Measurements from ENCODE around the gene GRB10. TPM values are rescaled to one million over a fixed set of nuclear protein-coding genes. Genes with fewer than 3 reads are reported as not detected.
A peak's percentile ranks its signal among the peaks of the same experiment; 100 is the strongest.

GRB10 gene
- total and polyA plus RNA-seq, 4 donors, result 42.2 to 50.6 (median 50.0) TPM

GRCh38 chr7:50821457-50822008, 38.8 kb upstream of the GRB10 start:
- WGBS (ENCODE audit: insufficient coverage), result 69% methylated on average over 11 of the region's 11 CpGs
- H3K36me3 ChIP-seq (ENCODE audit: control insufficient read depth, insufficient read depth, low read length), result no peaks in the 10 kb centered on the region
- H3K27ac ChIP-seq (ENCODE audit: low read depth, low read length), result no peak overlapping the region
- no peak for DNase-seq (ENCODE audit: low read depth in 4 of 6, low spot score in 6 of 6)
- no peaks in the 10 kb centered on the region for H3K4me1 ChIP-seq (ENCODE audit: control insufficient read depth, insufficient read depth, low read length)
- no peaks in the 10 kb centered on the region for H3K27me3 ChIP-seq (ENCODE audit: control insufficient read depth, insufficient read depth, low read length)
- H3K9me3 ChIP-seq (ENCODE audit: control insufficient read depth, insufficient read depth, low read length), result no peaks in the 10 kb centered on the region
- H3K4me3 ChIP-seq (ENCODE audit: low read depth, low read length), result no peak overlapping the region

- Histone ChIP-seq H3K27ac (ENCODE audit: low read depth, low read length) (no peak overlapping the region), H3K27me3 (ENCODE audit: control insufficient read depth, insufficient read depth, low read length) (no peaks in the 10 kb centered on the region), H3K4me3 (ENCODE audit: low read depth, low read length) (no peak overlapping the region), H3K4me1 (ENCODE audit: control insufficient read depth, insufficient read depth, low read length) (no peaks in the 10 kb centered on the region), H3K9me3 (ENCODE audit: control insufficient read depth, insufficient read depth, low read length) (no peaks in the 10 kb centered on the region), H3K36me3 (ENCODE audit: control insufficient read depth, insufficient read depth, low read length) (no peaks in the 10 kb centered on the region)
- DNase-seq (ENCODE audit: low read depth in 4 of 6, low spot score in 6 of 6), result peak in 1 of 6 donors; percentile 27
- 91% methylated on average over 4 of the region's 6 CpGs for WGBS (ENCODE audit: insufficient coverage)
These were observed 35.6 kb upstream of the GRB10 start for GRCh38 chr7:50818324-50818723.

- no peaks in the 10 kb centered on the region for H3K27me3 ChIP-seq (ENCODE audit: control insufficient read depth, insufficient read depth, low read length)
- no peak for DNase-seq (ENCODE audit: low read depth in 4 of 6, low spot score in 6 of 6)
- no peaks in the 10 kb centered on the region for H3K4me1 ChIP-seq (ENCODE audit: control insufficient read depth, insufficient read depth, low read length)
- no CpG with 5 or more reads among the region's 1 CpG for WGBS (ENCODE audit: insufficient coverage)
- no peaks in the 10 kb centered on the region for H3K9me3 ChIP-seq (ENCODE audit: control insufficient read depth, insufficient read depth, low read length)
- no peak overlapping the region for H3K27ac ChIP-seq (ENCODE audit: low read depth, low read length)
- no peaks in the 10 kb centered on the region for H3K36me3 ChIP-seq (ENCODE audit: control insufficient read depth, insufficient read depth, low read length)
- no peak overlapping the region for H3K4me3 ChIP-seq (ENCODE audit: low read depth, low read length)
These were observed 34.9 kb upstream of the GRB10 start for GRCh38 chr7:50817561-50817960.

- H3K9me3 ChIP-seq (ENCODE audit: control insufficient read depth, insufficient read depth, low read length), result no peaks in the 10 kb centered on the region
- no CpG with 5 or more reads among the region's 3 CpGs for WGBS (ENCODE audit: insufficient coverage)
These were observed 32.4 kb upstream of the GRB10 start for GRCh38 chr7:50815138-50815537.

GRCh38 chr7:50814166-50814565, 31.5 kb upstream of the GRB10 start:
- 36% methylated on average over 3 of the region's 3 CpGs for WGBS (ENCODE audit: insufficient coverage)
- Histone ChIP-seq H3K27me3 (ENCODE audit: control insufficient read depth, insufficient read depth, low read length) (no peaks in the 10 kb centered on the region), H3K9me3 (ENCODE audit: control insufficient read depth, insufficient read depth, low read length) (no peaks in the 10 kb centered on the region), H3K36me3 (ENCODE audit: control insufficient read depth, insufficient read depth, low read length) (no peaks in the 10 kb centered on the region), H3K4me3 (ENCODE audit: low read depth, low read length) (no peak overlapping the region), H3K4me1 (ENCODE audit: control insufficient read depth, insufficient read depth, low read length) (no peaks in the 10 kb centered on the region), H3K27ac (ENCODE audit: low read depth, low read length) (no peak overlapping the region)
- DNase-seq (ENCODE audit: low read depth in 4 of 6, low spot score in 6 of 6), result no peak

More at GRCh38 chr7:50815138-50815537, 32.4 kb upstream of the GRB10 start:
- Histone ChIP-seq H3K4me1 (ENCODE audit: control insufficient read depth, insufficient read depth, low read length) (no peaks in the 10 kb centered on the region), H3K27me3 (ENCODE audit: control insufficient read depth, insufficient read depth, low read length) (no peaks in the 10 kb centered on the region), H3K36me3 (ENCODE audit: control insufficient read depth, insufficient read depth, low read length) (no peaks in the 10 kb centered on the region), H3K4me3 (ENCODE audit: low read depth, low read length) (no peak overlapping the region), H3K27ac (ENCODE audit: low read depth, low read length) (no peak overlapping the region)
- no peak for DNase-seq (ENCODE audit: low read depth in 4 of 6, low spot score in 6 of 6)

GRCh38 chr7:50812841-50813475, 30.3 kb upstream of the GRB10 start:
- DNase-seq (ENCODE audit: low read depth in 4 of 6, low spot score in 6 of 6), result peak in 1 of 6 donors; percentile 56
- H3K36me3 ChIP-seq (ENCODE audit: control insufficient read depth, insufficient read depth, low read length), result no peaks in the 10 kb centered on the region
- H3K9me3 ChIP-seq (ENCODE audit: control insufficient read depth, insufficient read depth, low read length), result no peaks in the 10 kb centered on the region
- H3K27ac ChIP-seq (ENCODE audit: low read depth, low read length), result no peak overlapping the region
- no peak overlapping the region for H3K4me3 ChIP-seq (ENCODE audit: low read depth, low read length)
- no peaks in the 10 kb centered on the region for H3K27me3 ChIP-seq (ENCODE audit: control insufficient read depth, insufficient read depth, low read length)
- H3K4me1 ChIP-seq (ENCODE audit: control insufficient read depth, insufficient read depth, low read length), result no peaks in the 10 kb centered on the region
- 90% methylated on average over 1 of the region's 1 CpG for WGBS (ENCODE audit: insufficient coverage)

- H3K4me1 ChIP-seq (ENCODE audit: control insufficient read depth, insufficient read depth, low read length), result no peaks in the 10 kb centered on the region
- WGBS (ENCODE audit: insufficient coverage), result 60% methylated on average over 4 of the region's 6 CpGs
- no peaks in the 10 kb centered on the region for H3K27me3 ChIP-seq (ENCODE audit: control insufficient read depth, insufficient read depth, low read length)
- no peaks in the 10 kb centered on the region for H3K9me3 ChIP-seq (ENCODE audit: control insufficient read depth, insufficient read depth, low read length)
- no peak overlapping the region for H3K27ac ChIP-seq (ENCODE audit: low read depth, low read length)
- H3K4me3 ChIP-seq (ENCODE audit: low read depth, low read length), result no peak overlapping the region
- H3K36me3 ChIP-seq (ENCODE audit: control insufficient read depth, insufficient read depth, low read length), result no peaks in the 10 kb centered on the region
- no peak for DNase-seq (ENCODE audit: low read depth in 4 of 6, low spot score in 6 of 6)
These were observed 29.4 kb upstream of the GRB10 start for GRCh38 chr7:50812094-50812493.

GRCh38 chr7:50808282-50808888, 25.7 kb upstream of the GRB10 start:
- 90% methylated on average over 14 of the region's 14 CpGs for WGBS (ENCODE audit: insufficient coverage)
- no peak for DNase-seq (ENCODE audit: low read depth in 4 of 6, low spot score in 6 of 6)
- no peaks in the 10 kb centered on the region for H3K9me3 ChIP-seq (ENCODE audit: control insufficient read depth, insufficient read depth, low read length)
- H3K36me3 ChIP-seq (ENCODE audit: control insufficient read depth, insufficient read depth, low read length), result no peaks in the 10 kb centered on the region
- H3K27me3 ChIP-seq (ENCODE audit: control insufficient read depth, insufficient read depth, low read length), result no peaks in the 10 kb centered on the region
- no peak overlapping the region for H3K4me3 ChIP-seq (ENCODE audit: low read depth, low read length)
- peaks cover 7% of the 10 kb centered on the region for H3K4me1 ChIP-seq (ENCODE audit: control insufficient read depth, insufficient read depth, low read length)
- H3K27ac ChIP-seq (ENCODE audit: low read depth, low read length), result no peak overlapping the region

GRCh38 chr7:50807026-50807730, 24.5 kb upstream of the GRB10 start:
- Histone ChIP-seq H3K4me3 (ENCODE audit: low read depth, low read length) (no peak overlapping the region), H3K9me3 (ENCODE audit: control insufficient read depth, insufficient read depth, low read length) (no peaks in the 10 kb centered on the region), H3K27ac (ENCODE audit: low read depth, low read length) (no peak overlapping the region), H3K36me3 (ENCODE audit: control insufficient read depth, insufficient read depth, low read length) (no peaks in the 10 kb centered on the region), H3K27me3 (ENCODE audit: control insufficient read depth, insufficient read depth, low read length) (no peaks in the 10 kb centered on the region), H3K4me1 (ENCODE audit: control insufficient read depth, insufficient read depth, low read length) (peaks cover 7% of the 10 kb centered on the region)
- 89% methylated on average over 10 of the region's 14 CpGs for WGBS (ENCODE audit: insufficient coverage)
- no peak for DNase-seq (ENCODE audit: low read depth in 4 of 6, low spot score in 6 of 6)

Measured in spinal cord (tissue), 10 donors.